HG03565 (cell line): ENCODE measurements around the gene ANKRD34A.

Experiments used
- ATAC-seq: cut with Tn5 transposase; IDR thresholded peaks from one replicate; pipeline ENCODE4 v1.9.1; 2021; ENCODE audit warnings: mild to moderate bottlenecking, moderate library complexity; ENCODE audit not compliant: unreplicated experiment

ANKRD34A gene

GRCh38 chr1:145974721-145975120 is 10.3 kb upstream of the ANKRD34A start:
- ATAC-seq: no peak

GRCh38 chr1:145972580-145972979 is 8.2 kb upstream of the ANKRD34A start:
- ATAC-seq: no peak

GRCh38 chr1:145967288-145967687 is 2.9 kb upstream of the ANKRD34A start:
- no peak for ATAC-seq

- ATAC-seq: no peak
These were observed 857 bp upstream of the ANKRD34A start for GRCh38 chr1:145965119-145965744.

- no peak for ATAC-seq
These were observed 933 bp downstream of the ANKRD34A start for GRCh38 chr1:145963265-145964019.

GRCh38 chr1:145962157-145963102 is 1.9 kb downstream of the ANKRD34A start:
- ATAC-seq: no peak

- ATAC-seq: no peak
These were observed 2.8 kb downstream of the ANKRD34A start for GRCh38 chr1:145961425-145962156.

- no peak for ATAC-seq
These were observed 3.3 kb downstream of the ANKRD34A start for GRCh38 chr1:145961109-145961424.

- no peak for ATAC-seq
These were observed 3.8 kb downstream of the ANKRD34A start for GRCh38 chr1:145960468-145961108.

- no peak for ATAC-seq
These were observed 4.4 kb downstream of the ANKRD34A start for GRCh38 chr1:145959957-145960467.

GRCh38 chr1:145959333-145959732 is 5.0 kb downstream of the ANKRD34A start:
- no peak for ATAC-seq

- ATAC-seq: no peak
These were observed 5.6 kb downstream of the ANKRD34A start for GRCh38 chr1:145958734-145959133.

- ATAC-seq: peak; percentile 80
These were observed 6.7 kb downstream of the ANKRD34A start, which contains the start of gene LIX1L for GRCh38 chr1:145957443-145958319. LIX1L (minus strand) TSS chr1:145958017; CDS start chr1:145957927, 90 bp downstream.

GRCh38 chr1:145956781-145957442 is 7.5 kb downstream of the ANKRD34A start:
- ATAC-seq: no peak

- ATAC-seq: no peak
These were observed 8.0 kb downstream of the ANKRD34A start for GRCh38 chr1:145956361-145956760.

GRCh38 chr1:145955436-145955835 is 8.9 kb downstream of the ANKRD34A start:
- no peak for ATAC-seq

GRCh38 chr1:145953861-145954260 is 10.5 kb downstream of the ANKRD34A start:
- no peak for ATAC-seq

- no peak for ATAC-seq
These were observed 11.5 kb downstream of the ANKRD34A start for GRCh38 chr1:145952903-145953302.

GRCh38 chr1:145951526-145951925 is 12.8 kb downstream of the ANKRD34A start:
- ATAC-seq: no peak
